ENCODE data around the gene EFCAB7. TPM values are rescaled to one million over a fixed set of nuclear protein-coding genes. Genes with fewer than 3 reads are reported as not detected.
A peak's percentile ranks its signal among the peaks of the same experiment; 100 is the strongest.

EFCAB7 gene
- total and polyA plus RNA-seq, 2 of the 13 experiments (the other 11 are each of a cell fraction or from before 2014, with no cell fraction given), result 1.7 to 5.4 TPM

- TF ChIP-seq ZBTB14 (CRISPR knock-in tag; IDR thresholded peaks at IDR 0.05), result peak; percentile 87
- TF ChIP-seq MAF1 (CRISPR knock-in tag; IDR thresholded peaks at IDR 0.05; ENCODE audit: borderline replicate concordance), result no peak
- TF ChIP-seq ZFP36L1 (CRISPR knock-in tag; IDR thresholded peaks at IDR 0.05), result no peak
- TF ChIP-seq BRD4 (CRISPR knock-in tag; IDR thresholded peaks at IDR 0.05), result 0 out of 2 replicates have a peak, but pooled peaks have one; percentile 13
- 0 out of 3 replicates have a peak, but pooled peaks have one; percentile 58 for TF ChIP-seq MXI1 (IDR thresholded peaks at IDR 0.05; ENCODE audit: borderline replicate concordance, low read depth, low read length)
- peak; percentile 12; the same call in 1 of the 2 replicates for TF ChIP-seq SP5 (CRISPR knock-in tag; IDR thresholded peaks at IDR 0.05; ENCODE audit: borderline replicate concordance, low read depth)
- TF ChIP-seq ZBTB33 (CRISPR knock-in tag; IDR thresholded peaks at IDR 0.05), result no peak
- TF ChIP-seq ZNF350 (CRISPR knock-in tag; IDR thresholded peaks at IDR 0.05; ENCODE audit: borderline replicate concordance, low read depth), result peak; percentile 34; the same call in 1 of the 2 replicates
- TF ChIP-seq ETV5 (CRISPR knock-in tag; IDR thresholded peaks at IDR 0.05; ENCODE audit: borderline replicate concordance), result 0 out of 2 replicates have a peak, but pooled peaks have one; percentile 27
- peak; percentile 76 for TF ChIP-seq HNF1B (CRISPR knock-in tag; IDR thresholded peaks at IDR 0.05)
- no peak for TF ChIP-seq SIX1 (CRISPR knock-in tag; IDR thresholded peaks at IDR 0.05; ENCODE audit: borderline replicate concordance)
- TF ChIP-seq ZNF3 (CRISPR knock-in tag; IDR thresholded peaks at IDR 0.05), result peak; percentile 62; the same call in 1 of the 2 replicates
- peak; percentile 26; the same call in 1 of the 2 replicates for TF ChIP-seq TMF1 (CRISPR knock-in tag; IDR thresholded peaks at IDR 0.05; ENCODE audit: low read depth)
- TF ChIP-seq TFDP1 (CRISPR knock-in tag; IDR thresholded peaks at IDR 0.05; ENCODE audit: borderline replicate concordance), result peak; percentile 59; the same call in 1 of the 2 replicates
- TF ChIP-seq THAP11 (CRISPR knock-in tag; IDR thresholded peaks at IDR 0.05), result peak; percentile 66; the same call in 1 of the 2 replicates
Measured at GRCh38 chr1:63593303-63593885, 70.1 kb downstream of the EFCAB7 start, which contains the start of gene PGM1 (continued).
